Cardiac muscle cell (in vitro differentiated cells and primary cell): Measurements from ENCODE around the gene CCER1. TPM values are rescaled to one million over a fixed set of nuclear protein-coding genes. Genes with fewer than 3 reads are reported as not detected.
"Not testable (repeated sequence)": the region's sequence is repeated elsewhere in the genome, so short reads cannot be mapped to it uniquely, and the experiment has no call there.

Experiments
- DNase-seq, 2 donors: peaks; one replicate each; pipeline versions ENCODE4 v3.0.0 to v3.0.0-alpha.2; 2010 to 2017; ENCODE audit warnings: low read depth in 1 of 2, low spot score in 1 of 2
- H3K27ac ChIP-seq: fragments of 200-600 bp; sonication (generic); 2 replicates; pipeline ENCODE4 v1.5.1; 2016
- H3K27me3 ChIP-seq: fragments of 200-600 bp; sonication (generic); 2 replicates; pipeline ENCODE4 v1.6.0; 2016; ENCODE audit warnings: control low read depth
- H3K36me3 ChIP-seq: fragments of 200-600 bp; sonication (generic); 2 replicates; pipeline ENCODE4 v1.5.1; 2016; ENCODE audit warnings: control low read depth
- H3K4me1 ChIP-seq: fragments of 200-600 bp; sonication (generic); 2 replicates; pipeline ENCODE4 v1.8.1; 2017; ENCODE audit warnings: low read depth, mild to moderate bottlenecking, mixed run types
- H3K4me3 ChIP-seq: fragments of 200-600 bp; sonication (generic); 2 replicates; pipeline ENCODE4 v1.5.1; 2016; ENCODE audit warnings: mild to moderate bottlenecking
- H3K9me3 ChIP-seq: fragments of 200-600 bp; sonication (generic); 2 replicates; pipeline ENCODE4 v1.5.1; 2017; ENCODE audit warnings: low read depth, mild to moderate bottlenecking, control low read depth
- polyA plus RNA-seq: library from polyadenylated mRNA; unstranded; fragments of >200 nt; fragmentation: Nextera tagmentation; extraction: Ambion mirVana; gene quantifications from 2 replicates; pipeline ENCODE4 v1.2.1, GENCODE V29; 2016
- total RNA-seq: library from RNA; depleted of rRNA; stranded (reverse); fragments of >200 nt; gene quantifications from 2 replicates; pipeline ENCODE4 v1.2.3, GENCODE V29; 2016
- TF ChIP-seq, protein P1 (sequence below): IDR thresholded peaks from 2 replicates; pipeline ENCODE4 v1.5.1; 2012; ENCODE audit warnings: low read depth, mild to moderate bottlenecking, low read length

Gene CCER1
- total and polyA plus RNA-seq, 2 experiments from 2014 or later: not detected

- Histone ChIP-seq H3K27me3 (no peaks in the 10 kb centered on the region), H3K36me3 (no peaks in the 10 kb centered on the region), H3K4me1 (peaks cover 9% of the 10 kb centered on the region), H3K27ac (no peak overlapping the region), H3K9me3 (no peaks in the 10 kb centered on the region), H3K4me3 (no peak overlapping the region)
- DNase-seq: peak in 1 of 2 donors; percentile 40
- TF ChIP-seq, protein P1, sequence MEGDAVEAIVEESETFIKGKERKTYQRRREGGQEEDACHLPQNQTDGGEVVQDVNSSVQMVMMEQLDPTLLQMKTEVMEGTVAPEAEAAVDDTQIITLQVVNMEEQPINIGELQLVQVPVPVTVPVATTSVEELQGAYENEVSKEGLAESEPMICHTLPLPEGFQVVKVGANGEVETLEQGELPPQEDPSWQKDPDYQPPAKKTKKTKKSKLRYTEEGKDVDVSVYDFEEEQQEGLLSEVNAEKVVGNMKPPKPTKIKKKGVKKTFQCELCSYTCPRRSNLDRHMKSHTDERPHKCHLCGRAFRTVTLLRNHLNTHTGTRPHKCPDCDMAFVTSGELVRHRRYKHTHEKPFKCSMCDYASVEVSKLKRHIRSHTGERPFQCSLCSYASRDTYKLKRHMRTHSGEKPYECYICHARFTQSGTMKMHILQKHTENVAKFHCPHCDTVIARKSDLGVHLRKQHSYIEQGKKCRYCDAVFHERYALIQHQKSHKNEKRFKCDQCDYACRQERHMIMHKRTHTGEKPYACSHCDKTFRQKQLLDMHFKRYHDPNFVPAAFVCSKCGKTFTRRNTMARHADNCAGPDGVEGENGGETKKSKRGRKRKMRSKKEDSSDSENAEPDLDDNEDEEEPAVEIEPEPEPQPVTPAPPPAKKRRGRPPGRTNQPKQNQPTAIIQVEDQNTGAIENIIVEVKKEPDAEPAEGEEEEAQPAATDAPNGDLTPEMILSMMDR: no peak
Measured at GRCh38 chr12:90995010-90995409, 40.0 kb upstream of the CCER1 start.

DNA sequence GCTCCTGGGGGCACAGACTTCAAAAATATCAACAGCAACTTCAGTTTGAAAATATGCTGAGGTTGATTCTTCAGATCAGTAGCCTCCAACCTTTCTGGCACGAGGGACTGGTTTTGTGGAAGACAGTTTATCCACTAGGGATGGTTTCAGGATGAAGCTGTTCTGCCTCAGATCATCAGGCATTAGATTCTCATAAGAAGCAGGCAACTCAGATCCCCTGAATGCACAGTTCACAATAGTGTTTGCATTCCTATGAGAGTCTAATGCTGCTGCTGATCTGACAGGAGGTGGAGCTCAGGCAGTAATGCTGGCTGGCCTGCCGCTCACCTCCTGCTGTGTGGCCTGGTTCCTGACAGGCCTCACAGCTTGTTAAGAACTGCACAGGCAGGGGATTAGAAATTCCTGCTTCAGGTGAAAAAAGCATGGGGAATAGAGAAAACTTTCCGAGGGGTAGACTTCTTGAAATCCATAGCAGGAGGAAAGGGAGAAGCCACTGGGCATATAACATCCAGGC, 37.0 kb upstream of the CCER1 start:
- Histone ChIP-seq H3K36me3 (no peaks in the 10 kb centered on the region), H3K27ac (no peak overlapping the region), H3K4me1 (peaks cover 9% of the 10 kb centered on the region), H3K4me3 (no peak overlapping the region), H3K9me3 (no peaks in the 10 kb centered on the region), H3K27me3 (no peaks in the 10 kb centered on the region)
- TF ChIP-seq, protein P1: no peak
- DNase-seq: no peak

DNA sequence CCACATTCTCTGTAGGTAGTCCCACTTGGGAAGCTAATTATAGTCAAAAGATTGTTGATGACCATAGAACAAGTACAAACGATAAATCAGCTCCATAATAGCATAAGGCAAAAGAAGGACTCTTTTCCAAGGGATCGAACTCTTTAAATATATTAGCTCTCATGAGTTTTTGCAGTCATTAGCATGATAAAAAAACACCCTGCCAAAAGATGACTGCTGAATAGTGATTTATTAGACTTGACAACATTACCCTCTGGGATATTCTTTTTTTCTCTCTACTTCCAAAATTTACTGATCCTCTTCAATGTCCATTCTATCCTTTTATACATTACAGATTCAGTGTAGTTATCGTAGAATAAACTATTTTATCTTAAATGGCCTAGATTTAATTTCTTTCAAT, 35.6 kb upstream of the CCER1 start:
- TF ChIP-seq, protein P1: no peak
- DNase-seq: no peak
- no peak overlapping the region for H3K27ac ChIP-seq

GRCh38 chr12:90989686-90990111, 34.7 kb upstream of the CCER1 start:
- Histone ChIP-seq H3K4me1 (peaks cover 4% of the 10 kb centered on the region), H3K27ac (no peak overlapping the region), H3K4me3 (no peak overlapping the region), H3K9me3 (no peaks in the 10 kb centered on the region), H3K27me3 (no peaks in the 10 kb centered on the region), H3K36me3 (no peaks in the 10 kb centered on the region)
- no peak for DNase-seq
- TF ChIP-seq, protein P1: no peak

More for the DNA sequence above, 35.6 kb upstream of the CCER1 start:
- no peak overlapping the region for H3K4me3 ChIP-seq
- no peaks in the 10 kb centered on the region for H3K9me3 ChIP-seq
- no peaks in the 10 kb centered on the region for H3K27me3 ChIP-seq
- H3K4me1 ChIP-seq: peaks cover 9% of the 10 kb centered on the region
- no peaks in the 10 kb centered on the region for H3K36me3 ChIP-seq

DNA sequence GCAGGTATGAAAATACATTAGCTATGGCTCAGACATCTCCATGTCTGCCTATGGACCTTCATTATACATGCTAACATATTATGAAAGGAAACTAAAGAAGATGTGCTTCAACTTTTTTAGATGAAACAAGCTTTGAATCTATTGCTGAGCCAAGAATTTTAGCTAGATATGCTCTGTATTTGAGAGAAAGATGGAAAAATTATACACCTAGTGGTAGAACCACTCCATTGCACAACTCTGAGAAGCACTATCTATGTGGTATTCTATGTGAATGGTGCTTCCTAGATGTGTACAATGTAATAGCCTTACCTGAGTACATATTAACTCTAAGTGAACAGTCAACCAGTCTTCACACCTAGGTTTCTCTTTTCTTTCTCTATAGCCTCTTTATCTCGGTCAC, 32.5 kb upstream of the CCER1 start:
- Histone ChIP-seq H3K27ac (no peak overlapping the region), H3K4me1 (no peaks in the 10 kb centered on the region), H3K36me3 (no peaks in the 10 kb centered on the region), H3K27me3 (no peaks in the 10 kb centered on the region), H3K9me3 (no peaks in the 10 kb centered on the region), H3K4me3 (no peak overlapping the region)
- DNase-seq: no peak
- TF ChIP-seq, protein P1: no peak

GRCh38 chr12:90987101-90987500, 32.1 kb upstream of the CCER1 start:
- Histone ChIP-seq H3K27ac (no peak overlapping the region), H3K4me3 (no peak overlapping the region), H3K9me3 (no peaks in the 10 kb centered on the region), H3K4me1 (no peaks in the 10 kb centered on the region), H3K27me3 (no peaks in the 10 kb centered on the region), H3K36me3 (no peaks in the 10 kb centered on the region)
- DNase-seq: peak in 1 of 2 donors; percentile 37
- TF ChIP-seq, protein P1: no peak

DNA sequence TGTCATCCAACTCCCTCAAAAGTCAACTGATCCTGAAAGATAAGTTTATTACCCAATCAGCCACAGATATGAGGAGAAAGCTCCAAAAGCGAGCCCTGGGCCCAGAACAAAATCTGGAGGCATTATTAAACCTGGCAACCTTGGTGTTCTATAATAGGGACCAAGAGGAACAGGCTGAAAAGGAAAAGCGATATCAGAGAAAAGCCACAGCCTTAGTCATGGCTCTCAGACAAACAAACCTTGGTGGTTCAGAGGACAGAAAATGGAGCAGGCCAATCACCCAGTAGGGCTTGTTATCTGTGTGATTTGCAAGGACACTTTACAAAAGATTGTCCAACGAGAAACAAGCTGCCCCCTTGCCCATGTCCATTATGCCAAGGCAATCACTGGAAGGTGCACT, 30.4 kb upstream of the CCER1 start:
- not testable (repeated sequence) for H3K27me3 ChIP-seq, H3K27ac ChIP-seq, DNase-seq, H3K9me3 ChIP-seq, H3K4me3 ChIP-seq, H3K36me3 ChIP-seq, H3K4me1 ChIP-seq
